GOT3 (cell line): Measurements from ENCODE around the gene RPS6KA4.

Experiments
- DNase-seq: peaks from one replicate; lab custom pipeline; 2025; ENCODE audit warnings: mixed read lengths; lab: John Stamatoyannopoulos, UW

Gene RPS6KA4

GRCh38 chr11:64367931-64368672, 9.1 kb downstream of the RPS6KA4 start:
- DNase-seq: no peak

GRCh38 chr11:64368673-64369074, 9.7 kb downstream of the RPS6KA4 start:
- no peak for DNase-seq

GRCh38 chr11:64369440-64370421, 10.8 kb downstream of the RPS6KA4 start:
- DNase-seq: no peak

GRCh38 chr11:64371201-64371600, 12.2 kb downstream of the RPS6KA4 start:
- DNase-seq: no peak

- no peak for DNase-seq
Measured at GRCh38 chr11:64372021-64372420, 13.1 kb downstream of the RPS6KA4 start.

GRCh38 chr11:64372802-64373597, 14.0 kb downstream of the RPS6KA4 start:
- no peak for DNase-seq

GRCh38 chr11:64373598-64373974, 14.6 kb downstream of the RPS6KA4 start:
- no peak for DNase-seq

GRCh38 chr11:64376071-64376470, 17.1 kb downstream of the RPS6KA4 start:
- DNase-seq: no peak

GRCh38 chr11:64378335-64378880, 19.4 kb downstream of the RPS6KA4 start:
- no peak for DNase-seq

GRCh38 chr11:64379160-64379559, 20.2 kb downstream of the RPS6KA4 start:
- no peak for DNase-seq

GRCh38 chr11:64379817-64380709, 21.1 kb downstream of the RPS6KA4 start:
- no peak for DNase-seq

- no peak for DNase-seq
Measured at GRCh38 chr11:64381350-64381749, 22.4 kb downstream of the RPS6KA4 start.

GRCh38 chr11:64382047-64382446, 23.1 kb downstream of the RPS6KA4 start:
- DNase-seq: no peak

- DNase-seq: no peak
Measured at GRCh38 chr11:64382586-64382985, 23.6 kb downstream of the RPS6KA4 start.

- DNase-seq: no peak
Measured at GRCh38 chr11:64383580-64383979, 24.6 kb downstream of the RPS6KA4 start.

GRCh38 chr11:64384028-64384737, 25.2 kb downstream of the RPS6KA4 start:
- DNase-seq: no peak

GRCh38 chr11:64384981-64385944, 26.3 kb downstream of the RPS6KA4 start:
- DNase-seq: no peak

- no peak for DNase-seq
Measured at GRCh38 chr11:64385945-64386704, 27.2 kb downstream of the RPS6KA4 start.
